Measurements from ENCODE around the gene HAL. TPM values are rescaled to one million over a fixed set of nuclear protein-coding genes. Genes with fewer than 3 reads are reported as not detected.

The HAL gene
- total and polyA plus RNA-seq, 2 of the 8 experiments (the other 6 are each of a cell fraction or from before 2014, with no cell fraction given), result 0.12 to 0.17 TPM

GRCh38 chr12:95967301-95967700 is 28.8 kb downstream of the HAL start:
- no peak overlapping the region for H2AFZ ChIP-seq (ENCODE audit: low read length)
- H3K9me3 ChIP-seq (ENCODE audit: insufficient read depth in 2 of 2, low read depth in 1 of 2, low read length in 1 of 2), result no peaks in the 10 kb centered on the region; a peak in 1 of 4 replicates
- DNase-seq (ENCODE audit: low read depth in 1 of 2, low spot score in 2 of 2) (no peak), FAIRE-seq (no peak)
- no peak overlapping the region for H3K56ac ChIP-seq (replicated peaks; ENCODE audit: insufficient read length, low read depth, low read length)
- WGBS, 2 experiments (ENCODE audit: extremely low coverage in 1 of 2, insufficient coverage in 1 of 2, insufficient read length in 1 of 2, insufficient replicate concordance in 2 of 2, low coverage in 1 of 2, low lambda C conversion rate in 2 of 2, missing lambda C conversion rate in 1 of 2), result 85% methylated on average over 2 of the region's 2 CpGs; no CpG with 5 or more reads in 1 of the 2 experiments
- ChIA-PET POLR2A (ENCODE audit: partially characterized antibody) (no interaction called here), CTCF (ENCODE audit: partially characterized antibody) (interaction anchor here (0.9 to 17.8 kb wide), 3 partner anchors 23 to 49 kb away, joined by 3 to 149 read pairs (median 3); partner anchors contain the start of genes AMDHD1 and HAL)
- H2BK12ac ChIP-seq (ENCODE audit: low read depth, low read length), result no peak overlapping the region
- no peaks in the 10 kb centered on the region for H4K20me1 ChIP-seq (replicated peaks in 1 of 2; ENCODE audit: control insufficient read depth in 1 of 2, insufficient read depth in 2 of 2, low read length in 2 of 2)
- H2AK5ac ChIP-seq (ENCODE audit: low read depth, low read length), result no peak overlapping the region
- H4K5ac ChIP-seq (ENCODE audit: insufficient read length, low read depth, low read length), result no peak overlapping the region
- no peak overlapping the region for H3K4me2 ChIP-seq (ENCODE audit: insufficient read depth in 1 of 2, low read depth in 2 of 2, low read length in 2 of 2)
- H2BK15ac ChIP-seq (ENCODE audit: low read length), result no peak overlapping the region
- H3K79me1 ChIP-seq (ENCODE audit: low read depth, low read length), result no peaks in the 10 kb centered on the region
- no peaks in the 10 kb centered on the region for H3K36me3 ChIP-seq (ENCODE audit: control insufficient read depth in 2 of 4, insufficient read depth in 4 of 4, low read length in 3 of 4)
- H3K4me1 ChIP-seq (replicated peaks in 1 of 4; ENCODE audit: control insufficient read depth in 3 of 4, insufficient read depth in 4 of 4, low read length in 3 of 4), result peaks cover 0 to 10% (median 5%) of the 10 kb centered on the region in 4 experiments; a peak in 6 of 7 replicates
- H3K4me3 ChIP-seq (ENCODE audit: extremely low read depth in 1 of 4, insufficient read depth in 2 of 4, low read depth in 3 of 4, low read length in 4 of 4), result no peak overlapping the region
- H3K23ac ChIP-seq (ENCODE audit: insufficient read length), result no peak overlapping the region
- no peaks in the 10 kb centered on the region for H3K27me3 ChIP-seq (replicated peaks in 1 of 4; ENCODE audit: control insufficient read depth in 3 of 4, extremely low read depth in 1 of 4, insufficient read depth in 3 of 4, low read length in 3 of 4)
- H3K18ac ChIP-seq (ENCODE audit: extremely low read depth, low read length), result no peak overlapping the region
- no peak overlapping the region for H4K91ac ChIP-seq (replicated peaks; ENCODE audit: insufficient read length, low read length)
- no peaks in the 10 kb centered on the region for H3K23me2 ChIP-seq (ENCODE audit: low read depth, low read length)
- H2BK20ac ChIP-seq (ENCODE audit: low read length), result no peak overlapping the region
- no peak overlapping the region for H3K9ac ChIP-seq (replicated peaks in 1 of 4; ENCODE audit: extremely low read depth in 1 of 4, low read depth in 3 of 4, low read length in 3 of 4)
- H2BK120ac ChIP-seq (replicated peaks; ENCODE audit: low read depth, low read length), result no peak overlapping the region
- H3K79me2 ChIP-seq (ENCODE audit: control insufficient read depth in 1 of 2, insufficient read depth in 2 of 2, low read length in 2 of 2), result no peaks in the 10 kb centered on the region
- H2BK5ac ChIP-seq (ENCODE audit: low read depth, low read length), result no peak overlapping the region
- H3K4ac ChIP-seq (replicated peaks; ENCODE audit: insufficient read length, low read depth, low read length), result no peak overlapping the region
- H3K27ac ChIP-seq (ENCODE audit: low read depth, low read length), result no peak overlapping the region
- no peak overlapping the region for H3K14ac ChIP-seq (ENCODE audit: insufficient read length)
- no peak overlapping the region for H4K8ac ChIP-seq (ENCODE audit: extremely low read depth, insufficient read depth, low read length)
- TF ChIP-seq NANOG (IDR thresholded peaks at IDR 0.05; ENCODE audit: insufficient read depth, low read depth, low read length, poor library complexity, severe bottlenecking), result no peak
- TF ChIP-seq YY1 (IDR thresholded peaks at IDR 0.05; ENCODE audit: low read depth, low read length), result no peak
- TF ChIP-seq SP2 (IDR thresholded peaks at IDR 0.05; ENCODE audit: low read length), result no peak
- no peak for TF ChIP-seq KDM5A (IDR thresholded peaks at IDR 0.05; ENCODE audit: low read length)
- TF ChIP-seq TAF1 (IDR thresholded peaks at IDR 0.05; ENCODE audit: low read depth, low read length), result no peak
- no peak for TF ChIP-seq NRF1 (IDR thresholded peaks at IDR 0.05; ENCODE audit: low read depth, low read length)
- no peak for TF ChIP-seq SP1 (IDR thresholded peaks at IDR 0.05; ENCODE audit: low read depth, low read length)
- TF ChIP-seq BCL11A (IDR thresholded peaks at IDR 0.05; ENCODE audit: low read depth in 2 of 2, low read length in 2 of 2), result no peak
- no peak for TF ChIP-seq CHD1 (IDR thresholded peaks at IDR 0.05; ENCODE audit: low read depth, low read length)
- TF ChIP-seq FOSL1 (IDR thresholded peaks at IDR 0.05; ENCODE audit: insufficient read depth, low read depth, low read length), result no peak
- no peak for TF ChIP-seq EZH2 (IDR thresholded peaks at IDR 0.05; ENCODE audit: low read depth, low read length, severe bottlenecking)
- no peak for TF ChIP-seq CTBP2 (IDR thresholded peaks at IDR 0.05; ENCODE audit: borderline replicate concordance, insufficient read depth, insufficient read length, low read length)
- no peak for TF ChIP-seq GABPA (IDR thresholded peaks at IDR 0.05; ENCODE audit: borderline replicate concordance, insufficient read depth, low read length)
- no peak for TF ChIP-seq SRF (IDR thresholded peaks at IDR 0.05; ENCODE audit: low read depth, low read length)
